Measurements from ENCODE around the gene MED20. TPM values are rescaled to one million over a fixed set of nuclear protein-coding genes. Genes with fewer than 3 reads are reported as not detected.

MED20 gene
- total and polyA plus RNA-seq, 2 donors (not counting 3 experiments of a cell fraction or from before 2014, with no cell fraction given): 30.4 to 37.8 TPM

- CTCF ChIA-PET: interaction anchor here (0.5 to 8.5 kb wide), 19 partner anchors 8 to 152 kb away, joined by 3 to 149 read pairs (median 4); partner anchors contain the start of genes BYSL, MED20 and TOMM6
- Histone ChIP-seq H2AFZ (ENCODE audit: low read depth, low read length) (no peak overlapping the region), H3K4me2 (ENCODE audit: insufficient read depth, low read length) (no peak overlapping the region), H3K9me3 (replicated peaks; ENCODE audit: control insufficient read depth, insufficient read depth, low read length) (no peaks in the 10 kb centered on the region), H3K9ac (replicated peaks; ENCODE audit: extremely low read depth, insufficient read depth, low read length) (no peak overlapping the region), H3K27me3 (ENCODE audit: control insufficient read depth in 2 of 2, insufficient read depth in 2 of 2, low read length in 2 of 2) (no peaks in the 10 kb centered on the region), H4K20me1 (replicated peaks; ENCODE audit: control insufficient read depth, extremely low read depth, insufficient read depth, low read length) (no peaks in the 10 kb centered on the region), H3K4me1 (ENCODE audit: control insufficient read depth, extremely low read depth, insufficient read depth, low read length) (peaks cover 27% of the 10 kb centered on the region), H3K4me3 (replicated peaks in 1 of 3; ENCODE audit: insufficient read depth in 1 of 3, low read depth in 1 of 3, low read length in 3 of 3) (no peak overlapping the region), H3K79me2 (ENCODE audit: control insufficient read depth, insufficient read depth, low read length) (peaks cover 44% of the 10 kb centered on the region), H3K36me3 (ENCODE audit: control insufficient read depth in 2 of 2, extremely low read depth in 1 of 2, insufficient read depth in 2 of 2, low read length in 2 of 2) (peaks cover 34 to 47% of the 10 kb centered on the region in 2 experiments), H3K27ac (ENCODE audit: insufficient read depth, low read depth, low read length) (no peak overlapping the region), H3K9me1 (replicated peaks; ENCODE audit: control insufficient read depth, extremely low read depth, insufficient read depth, low read length) (no peaks in the 10 kb centered on the region)
- no TSS peak for BruUV-seq (replicated peaks)
- dilution Hi-C loops (cut with MboI; ENCODE audit: extremely low pct_ligation_motif_present, low sequenced_read_pairs) (no loop called here), intact Hi-C loops (cut with micrococcal nuclease) (loop anchor here (1.0 kb wide), 6 partner anchors 15 to 156 kb away; partner anchors contain the start of genes BYSL, MED20, PRICKLE4 and TOMM6)
- POLR2A ChIA-PET: interaction anchor here (0.6 kb wide), 1 partner anchor 143 kb away, joined by 4 read pairs; no protein-coding TSS in a partner anchor
- TF ChIP-seq FOS (IDR thresholded peaks at IDR 0.05; ENCODE audit: borderline replicate concordance, insufficient read depth, low read length): no peak
- no peak for TF ChIP-seq JUN (IDR thresholded peaks at IDR 0.05; ENCODE audit: borderline replicate concordance, insufficient read depth, insufficient read length, low read depth)
- TF ChIP-seq POLR2AphosphoS5 (IDR thresholded peaks at IDR 0.05; ENCODE audit: insufficient read depth, low read depth, low read length): peak; percentile 16
- TF ChIP-seq CTCF (IDR thresholded peaks at IDR 0.05; ENCODE audit: extremely low read depth in 1 of 2, insufficient read depth in 1 of 2, low read depth in 1 of 2, low read length in 2 of 2): peak; percentile 84 to 86
- FAIRE-seq: peak; percentile 98
- DNase-seq (ENCODE audit: low read depth, low spot score): peak; percentile 82
Observed at GRCh38 chr6:41936073-41936837, 15.3 kb upstream of the MED20 start.

Data from endothelial cell of umbilical vein (primary cell).